HepG2 (cell line): ENCODE data around the gene NLRP12. TPM values are rescaled to one million over a fixed set of nuclear protein-coding genes. Genes with fewer than 3 reads are reported as not detected.

Experiments
- ARNT2 ChIP-seq: sonication (generic); formaldehyde crosslinking; IDR thresholded peaks from 2 replicates; pipeline ENCODE4 v1.8.0; 2022; ENCODE audit warnings: mild to moderate bottlenecking, low read depth, missing genetic modification reagents, moderate library complexity
- ATF5 ChIP-seq: sonication (generic); formaldehyde crosslinking; IDR thresholded peaks from 2 replicates; pipeline ENCODE4 v1.4.0; 2020; ENCODE audit warnings: mild to moderate bottlenecking, low read depth, missing genetic modification reagents
- BCLAF1 ChIP-seq: fragments of 450-650 bp; IDR thresholded peaks from 2 replicates; pipeline ENCODE4 v1.6.1; 2017; ENCODE audit warnings: mild to moderate bottlenecking
- DRAP1 ChIP-seq: IDR thresholded peaks from 2 replicates; pipeline ENCODE4 v1.6.1; 2016; ENCODE audit warnings: missing genetic modification reagents, missing compliant biosample characterization
- GATAD1 ChIP-seq: IDR thresholded peaks from 2 replicates; pipeline ENCODE4 v1.6.1; 2016; ENCODE audit warnings: missing genetic modification reagents, missing compliant biosample characterization
- GZF1 ChIP-seq: sonication (generic); formaldehyde crosslinking; IDR thresholded peaks from 2 replicates; pipeline ENCODE4 v1.5.1; 2020; ENCODE audit warnings: mild to moderate bottlenecking, missing genetic modification reagents
- HOXA3 ChIP-seq: sonication (generic); formaldehyde crosslinking; IDR thresholded peaks from 2 replicates; pipeline ENCODE4 v1.5.0; 2020; ENCODE audit warnings: missing genetic modification reagents
- KLF16 ChIP-seq, 2 experiments: sonication (generic) in 1 of 2; formaldehyde crosslinking in 1 of 2; IDR thresholded peaks; 2 replicates each; pipeline versions ENCODE4 v1.6.1 to v1.8.0; 2016 to 2023; ENCODE audit warnings: missing genetic modification reagents in 2 of 2, missing compliant biosample characterization in 1 of 2
- MNT ChIP-seq: fragments of 450-650 bp; IDR thresholded peaks from 2 replicates; pipeline ENCODE4 v1.6.1; 2016
- PAF1 ChIP-seq: IDR thresholded peaks from 2 replicates; pipeline ENCODE4 v1.6.1; 2016; ENCODE audit warnings: missing genetic modification reagents, missing compliant biosample characterization
- PAXIP1 ChIP-seq: sonication (generic); formaldehyde crosslinking; conservative IDR thresholded peaks from 2 replicates; pipeline ENCODE4 v1.4.0; 2020; ENCODE audit warnings: mild to moderate bottlenecking, missing genetic modification reagents, moderate library complexity
- SIN3A ChIP-seq: IDR thresholded peaks from 2 replicates; pipeline ENCODE4 v1.6.1; 2011; ENCODE audit warnings: low read depth, mild to moderate bottlenecking, control low read depth, low read length, borderline replicate concordance
- SMAD3 ChIP-seq: sonication (generic); formaldehyde crosslinking; IDR thresholded peaks from 2 replicates; pipeline ENCODE4 v1.4.0; 2020; ENCODE audit warnings: missing genetic modification reagents
- TFDP2 ChIP-seq: sonication (generic); formaldehyde crosslinking; IDR thresholded peaks from 2 replicates; pipeline ENCODE4 v1.4.0; 2020; ENCODE audit warnings: missing genetic modification reagents
- TRIM24 ChIP-seq: sonication (generic); formaldehyde crosslinking; IDR thresholded peaks from 2 replicates; pipeline ENCODE4 v1.8.0; 2022; ENCODE audit warnings: mild to moderate bottlenecking, missing genetic modification reagents
- ZC3H4 ChIP-seq: sonication (generic); formaldehyde crosslinking; IDR thresholded peaks from 2 replicates; pipeline ENCODE4 v1.4.0; 2020; ENCODE audit warnings: missing genetic modification reagents, borderline replicate concordance
- ZNF652 ChIP-seq: IDR thresholded peaks from 2 replicates; pipeline ENCODE4 v1.6.1; 2016; ENCODE audit warnings: low read depth, borderline replicate concordance
- ZNF670 ChIP-seq: sonication (generic); formaldehyde crosslinking; IDR thresholded peaks from 2 replicates; pipeline ENCODE4 v1.8.0; 2022; ENCODE audit warnings: mild to moderate bottlenecking, missing genetic modification reagents, borderline replicate concordance
- ZNF878 ChIP-seq: sonication (generic); formaldehyde crosslinking; IDR thresholded peaks from 2 replicates; pipeline ENCODE4 v1.8.1; 2023; ENCODE audit warnings: mild to moderate bottlenecking, missing genetic modification reagents, moderate library complexity
- ZSCAN25 ChIP-seq: sonication (generic); formaldehyde crosslinking; IDR thresholded peaks from 2 replicates; pipeline ENCODE4 v1.8.0; 2022; ENCODE audit warnings: mild to moderate bottlenecking, missing genetic modification reagents
- polyA plus RNA-seq, 8 experiments: library from polyadenylated mRNA; depleted of rRNA in 3 of 8; stranded (reverse) in 7 of 8; unstranded in 1 of 8; fragments of >200 nt; fragmentation: Illumina TruSeq in 4 of 8; extraction: Trizol in 4 of 8; gene quantifications; 2 replicates each; pipeline versions ENCODE4 v1.2.1 to v1.2.3, GENCODE V29; 2011 to 2016; ENCODE audit warnings: low read depth in 4 of 8, missing spikeins in 1 of 8, mixed read lengths in 1 of 8; ENCODE audit not compliant: insufficient read depth in 1 of 8
- total RNA-seq, 5 experiments: library from RNA; depleted of rRNA; stranded (reverse); fragments of >200 nt; fragmentation: Illumina TruSeq; extraction: Trizol; gene quantifications; 2 replicates each; pipeline ENCODE4 v1.2.3, GENCODE V29; 2016; ENCODE audit warnings: low read depth in 1 of 5

Gene NLRP12
- total and polyA plus RNA-seq, 2 of the 13 experiments (the other 11 are each of a cell fraction or from before 2014, with no cell fraction given) = 0.15 to 0.20 TPM

GRCh38 chr19:53865523-53865917, 41.4 kb upstream of the NLRP12 start (continued):
- TF ChIP-seq DRAP1 (CRISPR knock-in tag) (0 out of 2 replicates have a peak, but pooled peaks have one; percentile 47), ZNF670 (CRISPR knock-in tag) (peak; percentile 27; the same call in 1 of the 2 replicates), SMAD3 (CRISPR knock-in tag) (peak; percentile 27; the same call in 1 of the 2 replicates), ARNT2 (0 out of 2 replicates have a peak, but pooled peaks have one; percentile 13), GATAD1 (peak; percentile 15; the same call in 1 of the 2 replicates), PAXIP1 (peak; percentile 73), SIN3A (peak; percentile 51; the same call in 1 of the 2 replicates), KLF16 (CRISPR knock-in tag; IDR thresholded peaks at IDR 0.05) (peak in 1 of 2 experiments; percentile 41; a peak in 1 of 4 replicates), TRIM24 (CRISPR knock-in tag) (no peak), ATF5 (CRISPR knock-in tag) (0 out of 2 replicates have a peak, but pooled peaks have one; percentile 12), ZSCAN25 (CRISPR knock-in tag) (peak; percentile 75; the same call in 1 of the 2 replicates), PAF1 (CRISPR knock-in tag) (peak; percentile 44; the same call in 1 of the 2 replicates), ZNF652 (CRISPR knock-in tag) (peak; percentile 49; the same call in 1 of the 2 replicates), ZC3H4 (CRISPR knock-in tag) (peak; percentile 97), TFDP2 (CRISPR knock-in tag) (peak; percentile 43), BCLAF1 (no peak), HOXA3 (CRISPR knock-in tag) (peak; percentile 42; the same call in 1 of the 2 replicates), ZNF878 (CRISPR knock-in tag) (no peak), MNT (no peak), GZF1 (CRISPR knock-in tag) (no peak)
